ENCODE measurements around the gene PIAS1.
"Not testable (repeated sequence)": the region's sequence is repeated elsewhere in the genome, so short reads cannot be mapped to it uniquely, and the experiment has no call there.

PIAS1 gene

DNA sequence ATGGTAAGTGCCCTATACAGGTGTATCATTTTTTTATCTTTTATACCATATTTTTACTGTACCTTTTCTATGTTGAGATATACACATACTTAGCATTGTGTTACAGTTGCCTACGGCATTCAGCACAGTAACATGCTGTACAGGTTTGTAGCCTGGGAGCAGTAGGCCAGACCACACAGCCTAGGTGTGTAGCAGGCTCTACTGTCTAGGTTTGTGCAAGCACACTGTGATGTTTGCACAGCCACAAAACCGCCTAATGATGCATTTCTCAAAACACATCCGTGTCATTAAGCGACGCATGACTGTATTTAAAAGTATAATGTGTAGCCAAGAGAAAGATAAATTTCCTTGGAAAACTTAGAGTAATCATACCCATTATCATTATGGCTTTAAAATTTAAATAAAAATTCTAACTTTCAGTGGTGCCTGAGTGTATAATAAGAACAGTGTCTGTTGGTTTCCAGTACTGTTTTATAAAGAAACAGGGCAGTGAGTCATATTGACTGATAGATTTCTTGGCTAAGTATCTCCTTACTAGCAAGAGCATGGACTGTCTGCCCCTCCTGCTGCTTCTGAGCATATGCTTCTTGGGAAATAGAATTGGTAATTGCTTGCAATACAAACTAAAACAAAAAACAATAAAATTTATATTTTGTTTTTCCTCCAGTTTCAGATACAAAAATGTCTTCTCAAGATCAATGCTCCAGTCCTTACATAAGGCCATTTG lies 132.7 kb downstream of the PIAS1 start:
- no peak for FAIRE-seq

DNA sequence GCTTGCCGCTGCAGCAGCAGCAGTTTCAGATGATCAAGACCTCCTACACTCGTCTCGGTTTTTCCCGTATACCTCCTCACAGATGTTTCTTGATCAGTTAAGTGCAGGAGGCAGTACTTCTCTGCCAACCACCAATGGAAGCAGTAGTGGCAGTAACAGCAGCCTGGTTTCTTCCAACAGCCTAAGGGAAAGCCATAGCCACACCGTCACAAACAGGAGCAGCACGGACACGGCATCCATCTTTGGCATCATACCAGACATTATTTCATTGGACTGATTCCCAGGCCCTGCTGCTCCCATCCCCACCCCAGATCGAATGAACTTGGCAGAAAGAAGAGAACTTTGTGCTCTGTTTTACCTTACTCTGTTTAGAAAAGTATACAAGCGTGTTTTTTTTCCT lies 133.4 kb downstream of the PIAS1 start:
- FAIRE-seq = no peak

DNA sequence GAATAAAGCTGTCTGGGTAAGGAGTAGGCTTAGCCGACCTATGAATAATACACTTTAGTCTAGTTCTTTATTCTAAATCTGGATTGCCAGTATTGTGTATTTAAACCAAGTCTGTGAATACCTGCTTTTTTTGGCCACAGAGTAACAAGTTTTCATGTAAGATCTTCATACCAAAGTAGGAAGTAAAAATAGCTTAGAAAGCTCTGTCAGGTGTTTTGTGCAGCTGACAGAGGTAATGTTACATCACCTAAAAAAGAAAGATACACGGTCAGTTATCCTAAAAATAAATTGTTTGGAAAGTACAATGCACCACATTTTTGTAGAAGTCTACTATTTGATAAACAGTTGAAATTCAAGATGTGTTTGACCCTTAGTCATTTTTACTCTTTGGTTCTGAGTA lies 134.5 kb downstream of the PIAS1 start:
- FAIRE-seq = no peak

DNA sequence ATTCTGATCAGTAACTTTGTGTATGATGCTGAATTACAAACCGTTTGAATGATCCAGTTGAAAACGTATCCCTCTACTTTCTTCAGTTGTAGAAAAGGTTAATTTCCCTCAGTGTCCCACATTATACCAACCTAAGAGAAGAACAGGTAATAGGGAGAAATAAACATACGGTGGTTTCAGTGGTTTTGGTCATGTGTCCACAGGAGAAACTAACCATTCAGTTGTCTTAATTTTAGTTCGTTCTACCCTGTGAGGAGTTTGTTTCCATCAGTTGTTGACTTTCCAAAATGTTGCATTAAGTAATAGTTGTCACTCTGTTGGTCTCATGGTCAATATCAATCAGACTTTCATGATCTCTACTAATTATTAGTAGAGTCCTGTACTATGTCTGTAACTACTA lies 135.9 kb downstream of the PIAS1 start:
- FAIRE-seq = no peak

DNA sequence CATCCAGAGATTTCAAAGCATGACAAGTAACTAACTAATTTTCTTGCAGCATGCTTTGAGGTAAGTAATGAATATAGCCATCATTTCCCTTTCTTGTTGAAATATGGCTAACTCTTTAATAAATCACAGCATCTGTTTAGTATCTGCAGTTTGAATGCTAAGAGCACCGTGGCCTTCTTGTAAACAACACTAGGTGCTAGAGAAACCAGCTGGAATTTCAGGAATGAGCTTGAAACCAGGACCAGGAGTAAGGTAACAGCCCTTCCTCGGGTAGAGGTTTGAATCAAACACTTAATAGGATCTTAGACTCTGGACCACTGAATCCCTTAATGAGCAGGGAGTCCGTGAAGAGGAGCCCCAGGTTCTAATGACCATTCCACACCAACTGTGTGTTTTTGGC lies 137.4 kb downstream of the PIAS1 start:
- no peak for FAIRE-seq

DNA sequence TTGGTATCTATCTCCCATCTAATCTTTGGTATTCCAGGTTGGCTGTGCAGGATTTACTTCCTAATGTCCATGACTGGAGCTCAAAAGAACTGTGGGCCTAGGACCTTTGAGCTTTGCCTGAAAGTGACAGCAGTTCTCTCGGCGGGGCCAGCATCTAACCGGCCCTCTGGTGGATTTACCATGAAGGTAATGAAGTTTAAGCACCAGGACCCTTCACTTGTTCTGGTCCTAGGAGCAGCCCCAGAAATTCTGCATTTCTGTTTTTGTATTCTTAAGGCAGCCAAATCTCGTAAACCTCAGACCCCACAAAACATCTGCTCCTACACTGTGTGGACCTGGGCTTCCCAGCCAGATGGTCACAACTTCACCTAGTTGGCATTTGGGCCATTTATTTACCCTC lies 138.0 kb downstream of the PIAS1 start:
- FAIRE-seq = no peak

DNA sequence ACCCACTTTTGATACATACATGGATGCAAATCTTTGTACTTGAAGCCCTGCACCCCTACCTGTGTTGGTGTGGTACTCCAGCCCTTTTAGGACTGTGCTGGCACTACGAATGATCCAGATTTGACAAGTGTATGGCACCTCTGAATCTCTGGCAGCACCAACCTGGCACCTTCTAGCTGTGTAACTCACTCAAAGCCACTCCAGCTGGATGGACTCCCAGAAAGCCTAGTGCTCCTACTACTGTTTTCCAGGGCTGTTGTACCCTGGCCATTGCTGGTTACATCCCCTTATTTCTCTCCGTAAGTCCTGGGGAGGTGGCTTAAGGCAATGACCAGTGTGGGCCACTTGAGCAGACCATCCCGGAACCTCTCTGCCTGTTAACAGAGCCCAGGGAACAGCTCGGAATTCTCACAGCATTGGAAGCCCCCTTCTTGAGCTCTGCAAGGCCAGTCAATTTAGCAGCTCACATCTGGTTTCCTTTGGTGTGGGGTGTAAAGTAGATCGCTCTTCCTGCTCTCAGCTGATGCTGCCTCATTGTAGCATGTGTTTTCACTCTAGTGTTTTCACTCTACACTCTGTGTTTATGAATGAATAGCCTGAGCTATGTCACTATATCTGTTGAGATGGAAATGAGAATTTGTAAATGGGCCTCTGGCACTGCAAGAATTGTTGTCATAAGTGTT lies 138.8 kb downstream of the PIAS1 start:
- no peak for FAIRE-seq

DNA sequence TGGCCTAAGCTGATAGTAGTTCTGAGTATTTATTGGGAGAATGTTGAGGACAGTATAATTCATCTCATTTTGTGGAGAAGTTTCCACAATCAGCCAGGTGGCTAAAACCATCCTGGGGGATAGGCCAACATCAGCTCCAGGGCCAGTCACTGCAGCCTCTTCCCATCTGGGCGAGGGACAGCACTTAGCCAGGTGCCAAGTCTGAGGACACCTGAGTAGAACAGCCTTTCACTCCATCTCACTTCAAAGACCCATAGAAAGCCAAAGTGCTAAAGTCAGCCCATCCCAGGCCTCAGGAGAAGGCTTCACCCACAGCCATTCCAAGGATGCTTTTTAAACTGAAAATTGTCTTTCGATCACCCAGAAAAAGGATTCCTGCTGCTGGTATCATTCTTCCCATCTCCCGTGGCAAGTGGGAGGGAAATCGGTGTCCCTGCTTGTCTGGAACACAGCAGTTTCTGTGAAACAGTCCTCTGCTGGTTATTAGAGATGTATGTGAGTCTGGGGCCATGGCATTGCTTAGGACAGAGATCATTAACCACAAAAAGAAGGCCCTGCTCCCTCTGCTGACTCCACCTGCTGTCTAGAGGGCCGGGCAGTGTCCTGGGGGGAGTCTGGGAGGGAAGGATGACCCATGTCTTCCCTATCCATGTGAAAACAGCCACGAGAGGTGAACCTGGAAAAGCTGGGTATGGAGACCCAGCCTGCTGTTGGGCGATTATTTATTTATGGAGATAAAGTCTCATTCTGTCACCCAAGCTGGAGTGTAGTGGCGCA lies 141.4 kb downstream of the PIAS1 start:
- no peak for FAIRE-seq

DNA sequence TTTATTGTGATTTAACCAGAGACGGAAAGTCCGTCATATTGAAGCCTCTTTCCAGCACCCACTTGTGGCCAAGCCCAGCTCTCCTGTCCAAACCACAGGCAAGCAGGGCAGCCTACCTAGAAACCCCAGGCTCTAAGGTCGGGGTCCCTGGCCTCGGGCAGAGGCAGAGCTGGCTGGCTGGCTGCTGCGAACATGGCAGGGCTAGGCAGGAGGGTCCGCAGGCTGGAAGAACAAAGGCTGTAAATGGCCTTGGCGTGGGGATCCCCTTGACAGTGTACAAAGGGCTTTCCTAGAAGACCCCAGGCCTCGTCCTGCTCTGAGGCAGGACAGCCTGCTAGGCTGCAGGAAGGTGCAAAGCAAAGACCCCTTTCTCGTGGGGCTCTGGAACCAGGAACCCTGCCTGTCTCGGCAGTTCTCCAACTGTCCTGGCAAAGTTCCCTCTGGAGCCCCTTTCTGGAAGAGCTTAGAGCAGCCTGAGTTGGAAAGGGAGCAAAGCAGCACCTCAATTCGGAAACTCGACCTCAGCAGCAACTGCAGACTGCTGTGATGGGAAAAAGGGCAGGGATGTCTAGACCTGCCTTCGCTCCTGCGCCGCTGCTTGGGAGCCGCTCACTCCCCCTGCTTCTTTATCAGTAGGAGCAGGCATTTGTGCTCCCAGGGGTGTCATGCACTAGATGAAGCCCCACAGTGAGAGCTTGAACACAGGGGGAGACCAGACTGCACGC lies 142.5 kb downstream of the PIAS1 start:
- FAIRE-seq = no peak

DNA sequence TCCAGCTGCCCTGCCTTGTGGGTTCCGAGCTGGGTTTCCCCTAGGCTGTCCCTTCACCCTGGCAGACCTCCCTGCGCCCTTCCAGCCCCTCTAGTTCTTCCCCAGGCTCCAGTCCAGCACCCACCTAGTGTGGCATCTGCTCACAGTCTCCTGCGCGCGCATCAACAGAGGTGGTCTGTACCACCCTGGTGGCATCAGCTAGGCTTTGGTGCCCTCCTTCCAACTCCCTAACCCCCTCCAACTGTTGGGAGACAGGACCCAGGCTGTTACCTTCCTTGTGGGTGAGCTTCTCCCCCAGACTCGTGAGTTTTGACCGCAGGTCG lies 143.0 kb downstream of the PIAS1 start:
- no peak for FAIRE-seq

DNA sequence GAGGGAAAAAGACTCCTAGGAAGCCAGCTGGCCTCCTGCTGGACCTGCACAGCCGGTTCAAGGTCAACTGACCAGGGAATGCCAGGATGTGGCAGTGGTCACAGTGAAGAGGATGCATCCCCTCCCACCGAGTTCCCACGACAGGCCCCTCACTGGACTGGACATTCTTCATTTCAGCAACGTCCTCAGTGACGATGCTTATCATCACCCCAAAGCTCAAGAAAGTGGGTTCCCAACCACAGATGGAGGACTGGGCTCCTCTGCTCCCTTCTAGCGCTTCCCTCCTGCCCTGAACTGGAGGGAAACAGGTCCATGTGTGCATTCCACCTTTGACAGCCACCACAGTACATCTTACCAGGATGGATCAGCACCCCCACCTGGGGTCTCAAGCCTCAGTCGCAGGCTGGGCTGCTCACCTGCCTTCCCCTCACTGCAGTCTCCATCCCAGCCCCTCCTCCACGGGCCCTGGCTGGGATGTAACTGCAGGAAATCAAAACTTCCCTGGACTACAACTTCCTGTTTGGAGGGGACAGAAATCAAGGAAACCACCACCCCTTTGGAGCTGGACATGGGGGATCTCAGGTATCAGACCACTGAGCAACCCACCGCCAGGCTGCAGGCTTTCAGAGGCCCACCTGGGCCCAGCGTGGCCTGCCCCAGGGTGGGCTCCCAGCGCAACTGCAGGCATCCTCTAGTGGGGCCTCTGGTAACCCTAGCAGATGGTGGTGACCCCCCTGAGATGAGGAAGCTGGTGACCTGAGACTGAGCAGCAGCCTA lies 143.7 kb downstream of the PIAS1 start:
- FAIRE-seq = no peak

DNA sequence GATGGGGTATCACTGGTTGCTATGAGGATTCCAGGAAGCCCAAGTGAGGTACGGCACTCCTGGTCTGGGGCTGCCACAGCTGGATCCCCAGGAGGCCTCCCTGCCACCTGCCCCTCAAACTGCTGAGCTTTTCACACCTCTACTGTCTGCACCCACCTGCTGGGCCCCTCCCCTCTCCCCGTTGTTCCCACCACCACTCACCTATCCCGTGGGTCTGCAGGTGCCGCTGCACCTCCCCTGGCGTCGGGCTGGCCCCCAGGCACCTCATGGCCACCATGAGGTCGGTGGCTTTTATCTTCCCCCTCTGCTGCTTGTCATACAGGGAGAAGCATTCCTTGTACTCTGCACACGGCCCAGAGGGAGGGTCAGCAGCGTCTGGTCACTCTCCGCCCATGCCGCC lies 145.2 kb downstream of the PIAS1 start:
- FAIRE-seq = no peak

DNA sequence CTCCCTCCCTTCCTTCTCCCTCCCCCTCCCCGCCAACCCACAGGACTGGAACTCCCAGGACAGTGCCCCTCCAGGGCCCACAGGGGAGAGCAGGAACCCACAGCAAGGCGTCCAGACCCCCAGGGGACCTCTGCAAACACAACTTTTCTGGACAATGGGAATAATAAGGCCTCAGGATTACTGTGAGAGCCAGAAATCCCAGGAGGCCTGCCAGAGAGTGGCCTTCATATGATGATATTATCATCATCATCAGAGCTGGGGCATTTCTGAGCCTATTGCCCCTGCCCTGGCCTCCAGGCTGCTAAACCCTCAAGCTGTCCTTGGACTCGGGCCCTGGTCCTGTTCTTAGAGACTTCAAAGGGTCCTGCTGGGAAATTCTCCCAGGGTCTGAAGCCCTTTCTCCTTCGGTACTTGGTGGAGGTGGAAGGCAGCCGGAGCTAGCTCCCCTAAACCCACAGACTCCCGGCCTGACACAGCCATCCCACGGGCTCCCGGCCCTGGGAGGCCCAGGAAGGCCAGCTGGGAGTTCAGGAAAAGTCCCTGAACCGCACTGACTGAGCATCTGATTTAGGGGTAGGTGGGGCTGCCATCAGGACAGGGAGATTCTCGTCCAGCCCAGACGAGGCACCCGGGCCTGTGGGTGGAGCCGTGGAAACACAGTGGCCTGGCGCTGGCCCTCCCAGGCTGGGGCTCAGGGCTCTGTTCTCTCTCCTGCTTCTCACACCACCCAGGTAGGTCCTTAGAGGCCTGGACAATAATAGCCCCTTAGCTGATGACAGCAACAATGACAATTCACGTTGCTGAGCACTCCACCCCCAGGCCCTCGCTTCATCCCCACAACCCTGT lies 146.1 kb downstream of the PIAS1 start:
- FAIRE-seq = no peak

DNA sequence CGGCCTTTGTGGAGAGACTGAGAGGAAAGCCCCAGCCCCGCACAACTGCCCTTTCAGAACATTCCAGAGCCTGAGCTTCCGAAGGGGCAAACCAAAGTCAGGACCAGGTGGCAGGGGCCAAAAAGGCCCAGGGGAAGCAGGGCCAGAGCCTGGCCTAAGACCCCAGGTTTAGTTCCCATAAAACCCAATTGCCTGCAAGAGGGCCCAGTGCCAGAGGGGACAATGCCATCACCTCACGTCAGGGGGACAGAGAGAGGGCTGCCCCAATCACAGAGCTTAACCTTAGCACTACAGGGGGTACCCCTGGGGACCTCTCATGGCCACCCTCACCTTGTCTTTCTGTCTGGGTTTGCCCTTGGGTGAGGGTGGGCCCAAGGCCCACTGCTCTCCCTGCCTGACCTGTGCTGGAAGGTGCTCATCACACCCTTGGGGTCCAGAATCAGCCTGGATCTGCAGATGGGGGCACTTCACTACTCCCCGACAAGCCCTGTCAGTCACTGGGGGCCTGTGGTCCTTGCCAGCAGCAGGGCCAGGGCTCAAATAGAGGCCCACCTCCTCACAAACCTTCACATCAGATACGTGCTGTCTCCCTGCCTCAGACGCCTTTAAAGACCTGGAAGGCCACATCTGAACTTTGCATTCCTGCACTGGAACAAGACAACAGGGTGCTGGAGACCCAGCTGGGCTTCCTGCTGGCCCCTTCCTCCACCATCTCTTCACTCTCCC lies 147.2 kb downstream of the PIAS1 start:
- no peak for FAIRE-seq

DNA sequence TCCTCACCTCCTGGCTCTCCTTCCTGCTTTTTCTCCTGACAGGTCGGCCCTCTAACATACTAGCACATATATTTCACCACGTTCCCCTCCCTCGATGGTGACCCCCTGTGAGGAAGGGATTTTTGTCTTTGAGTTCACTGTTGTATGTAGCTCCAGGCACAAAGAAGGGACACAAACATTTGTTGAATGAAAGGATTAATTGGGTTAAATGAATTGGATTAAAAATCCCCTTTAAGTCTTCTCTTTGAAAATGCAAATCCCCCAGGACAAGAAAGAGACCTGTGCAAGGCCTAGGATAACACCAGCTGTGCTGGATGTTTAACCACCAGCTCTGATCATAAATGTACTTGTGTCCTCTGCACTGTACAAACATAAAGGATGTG lies 147.8 kb downstream of the PIAS1 start:
- no peak for FAIRE-seq

DNA sequence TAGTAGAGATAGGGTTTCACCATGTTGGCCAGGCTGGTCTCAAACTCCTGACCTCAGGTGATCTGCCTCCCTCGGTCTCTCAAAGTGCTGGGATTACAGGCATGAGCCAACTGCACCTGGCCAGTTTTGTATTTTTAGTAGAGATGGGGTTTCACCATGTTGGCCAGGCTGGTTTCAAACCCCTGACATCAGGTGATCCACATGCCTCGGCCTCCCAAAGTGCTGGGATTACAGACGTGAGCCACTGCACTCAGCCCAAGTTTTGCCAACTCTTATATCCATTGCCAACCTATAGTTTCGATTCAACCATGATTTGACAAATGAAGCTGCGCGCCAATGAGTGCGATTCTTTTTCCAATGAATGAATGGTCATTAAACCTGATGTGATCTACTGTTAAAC lies 148.9 kb downstream of the PIAS1 start:
- not testable (repeated sequence) for FAIRE-seq

DNA sequence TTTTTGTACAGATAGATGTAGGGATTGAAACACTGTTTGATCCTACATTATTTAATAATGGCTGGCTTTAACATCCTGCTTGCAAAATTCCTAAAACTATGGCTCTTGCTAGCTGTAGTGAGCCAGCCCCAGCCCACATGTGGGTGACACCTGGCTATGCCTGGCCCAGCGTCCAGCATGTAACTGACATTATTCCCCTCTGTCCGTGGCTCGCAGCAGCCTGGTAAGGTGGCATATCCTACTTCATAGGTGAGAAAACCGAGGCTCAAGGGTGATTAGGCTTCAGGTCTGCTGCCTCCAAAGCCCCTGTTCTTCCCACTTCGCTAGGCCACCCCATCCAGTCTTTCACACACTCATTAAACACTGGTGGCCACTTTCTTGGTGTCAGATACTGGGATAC lies 149.4 kb downstream of the PIAS1 start:
- no peak for FAIRE-seq

DNA sequence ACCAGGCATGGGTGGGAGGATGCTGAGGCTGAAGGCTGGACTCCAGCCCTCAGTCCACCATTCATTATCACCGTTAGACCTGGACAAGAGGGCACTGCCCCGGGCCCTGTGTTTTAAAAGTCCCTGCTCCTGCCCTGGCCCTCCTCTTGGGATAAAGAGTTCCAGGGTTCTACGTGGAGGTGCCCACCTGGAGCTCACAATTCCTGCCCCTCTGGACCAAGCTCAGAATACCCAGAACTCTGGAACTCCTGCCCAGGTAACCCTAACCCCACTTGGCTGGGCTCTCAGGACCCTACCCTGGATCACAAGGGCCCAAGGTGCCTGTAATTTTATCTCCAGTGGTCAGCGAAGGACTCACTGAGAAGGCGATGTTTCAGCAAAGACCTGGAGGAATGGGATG lies 149.8 kb downstream of the PIAS1 start:
- no peak for FAIRE-seq

DNA sequence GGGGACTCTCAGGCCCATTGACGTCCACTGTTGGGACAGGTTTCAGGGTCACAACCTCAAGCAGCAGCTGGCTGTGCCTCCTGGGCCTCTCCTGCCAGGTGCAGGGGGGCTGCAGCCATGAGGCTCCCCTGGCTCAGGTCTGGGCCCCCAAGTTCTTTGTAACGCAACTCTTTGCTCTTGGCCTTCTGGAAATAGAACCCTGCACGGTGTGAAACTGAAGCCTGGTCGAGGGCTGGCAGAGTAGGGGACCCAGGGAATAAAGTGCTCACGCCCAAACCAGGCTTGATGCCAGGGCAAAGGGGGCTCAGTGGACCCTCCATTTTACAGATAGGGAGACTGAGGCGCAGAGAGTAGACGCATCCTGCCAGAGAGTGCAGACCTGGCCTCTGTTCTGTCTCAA lies 150.2 kb downstream of the PIAS1 start:
- FAIRE-seq = no peak

DNA sequence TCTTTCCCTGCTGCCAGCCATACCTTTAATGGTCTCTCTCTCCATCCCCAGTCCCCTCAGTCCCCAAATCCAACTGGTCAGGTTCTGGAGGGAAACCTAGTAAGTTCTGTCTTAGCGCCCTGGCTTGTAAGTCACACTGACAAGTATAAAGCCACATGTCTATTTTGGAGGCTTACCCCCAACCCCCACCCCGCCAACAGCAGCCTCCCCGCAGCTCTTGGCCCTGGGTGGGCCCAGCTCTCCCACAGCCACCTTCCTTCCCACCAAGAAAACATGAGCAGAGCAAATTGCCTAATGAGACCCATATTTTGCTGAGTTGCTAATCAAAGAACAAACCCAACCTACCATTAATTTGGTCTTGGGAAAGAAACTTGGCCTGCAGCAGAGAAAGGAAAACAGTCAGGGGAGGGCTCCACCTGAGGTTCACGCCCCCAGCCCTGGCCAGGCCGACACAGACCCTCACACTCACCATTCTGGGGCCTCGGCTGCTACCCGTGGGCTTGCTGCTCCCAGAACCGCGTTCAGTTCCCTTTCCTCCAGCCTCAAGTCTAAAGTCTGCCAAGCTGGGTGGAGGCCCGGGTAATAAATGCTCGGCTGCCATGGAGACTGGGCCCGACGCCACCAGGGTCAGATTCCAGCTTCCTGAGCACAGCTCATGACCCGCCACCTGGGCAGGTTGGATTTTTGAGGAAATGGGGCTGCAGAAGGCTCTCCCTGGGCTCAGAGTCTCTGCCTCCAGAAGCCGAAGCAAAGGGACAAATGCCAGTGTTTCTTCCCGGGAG lies 150.9 kb downstream of the PIAS1 start, which contains the start of gene CALML4:
Gene CALML4, minus strand, starts transcription at position 557 of the 782 bp plus-strand sequence. Its CDS starts 85 bp downstream, at position 472.
- FAIRE-seq = no peak

All from colon (tissue), 2 donors.